T-helper 1 cell (primary cell): ENCODE data around the gene HTR3B.
A peak's percentile ranks its signal among the peaks of the same experiment; 100 is the strongest.

Source experiments
- DNase-seq, 5 donors: peaks; one replicate each; pipeline ENCODE4 v3.0.0-alpha.2; 2012 to 2020

HTR3B gene

GRCh38 chr11:113992459-113993110, 88.0 kb downstream of the HTR3B start:
- DNase-seq = no peak

- DNase-seq = peak in 1 of 5 donors; percentile 34
Measured at GRCh38 chr11:113994077-113994954, 89.7 kb downstream of the HTR3B start.
